ENCODE measurements around the gene BCAR3. TPM values are rescaled to one million over a fixed set of nuclear protein-coding genes. Genes with fewer than 3 reads are reported as not detected.
A peak's percentile ranks its signal among the peaks of the same experiment; 100 is the strongest.
"Not testable (repeated sequence)": the region's sequence is repeated elsewhere in the genome, so short reads cannot be mapped to it uniquely, and the experiment has no call there.

The BCAR3 gene
- total RNA-seq, 1 donor, result 32.0 TPM

- DNase-seq (ENCODE audit: low read depth), result peak; percentile 91
- H3K4me3 ChIP-seq (ENCODE audit: low read depth, low read length), result no peak overlapping the region
- no peak for TF ChIP-seq CTCF (IDR thresholded peaks at IDR 0.05; ENCODE audit: insufficient read depth, low read depth, low read length)
These were observed 20.0 kb upstream of the BCAR3 start for GRCh38 chr1:93701629-93702028.

- DNase-seq (ENCODE audit: low read depth), result no peak
- no peak for TF ChIP-seq CTCF (IDR thresholded peaks at IDR 0.05; ENCODE audit: insufficient read depth, low read depth, low read length)
- no peak overlapping the region for H3K4me3 ChIP-seq (ENCODE audit: low read depth, low read length)
These were observed 19.2 kb upstream of the BCAR3 start for GRCh38 chr1:93700532-93701469.

- peak; percentile 18 for DNase-seq (ENCODE audit: low read depth)
- H3K4me3 ChIP-seq (ENCODE audit: low read depth, low read length), result no peak overlapping the region
- TF ChIP-seq CTCF (IDR thresholded peaks at IDR 0.05; ENCODE audit: insufficient read depth, low read depth, low read length), result no peak
These were observed 18.0 kb upstream of the BCAR3 start for GRCh38 chr1:93699503-93700168.

- H3K4me3 ChIP-seq (ENCODE audit: low read depth, low read length), result no peak overlapping the region
- DNase-seq (ENCODE audit: low read depth), result no peak
- no peak for TF ChIP-seq CTCF (IDR thresholded peaks at IDR 0.05; ENCODE audit: insufficient read depth, low read depth, low read length)
These were observed 17.4 kb upstream of the BCAR3 start for GRCh38 chr1:93699049-93699384.

- no peak overlapping the region for H3K4me3 ChIP-seq (ENCODE audit: low read depth, low read length)
- TF ChIP-seq CTCF (IDR thresholded peaks at IDR 0.05; ENCODE audit: insufficient read depth, low read depth, low read length), result no peak
- no peak for DNase-seq (ENCODE audit: low read depth)
These were observed 16.9 kb upstream of the BCAR3 start for GRCh38 chr1:93698329-93699048.

- not testable (repeated sequence) for DNase-seq (ENCODE audit: low read depth)
These were observed 15.9 kb upstream of the BCAR3 start for GRCh38 chr1:93697566-93697965.

More at GRCh38 chr1:93697566-93697965, 15.9 kb upstream of the BCAR3 start:
- not testable (repeated sequence) for H3K4me3 ChIP-seq (ENCODE audit: low read depth, low read length)
